Measurements from ENCODE around the gene PTPRN2.

- TF ChIP-seq CTCF (IDR thresholded peaks at IDR 0.05), result no peak
- no peak for TF ChIP-seq TAF1 (IDR thresholded peaks at IDR 0.05; ENCODE audit: borderline replicate concordance, low read depth, low read length)
- TF ChIP-seq, protein P1, sequence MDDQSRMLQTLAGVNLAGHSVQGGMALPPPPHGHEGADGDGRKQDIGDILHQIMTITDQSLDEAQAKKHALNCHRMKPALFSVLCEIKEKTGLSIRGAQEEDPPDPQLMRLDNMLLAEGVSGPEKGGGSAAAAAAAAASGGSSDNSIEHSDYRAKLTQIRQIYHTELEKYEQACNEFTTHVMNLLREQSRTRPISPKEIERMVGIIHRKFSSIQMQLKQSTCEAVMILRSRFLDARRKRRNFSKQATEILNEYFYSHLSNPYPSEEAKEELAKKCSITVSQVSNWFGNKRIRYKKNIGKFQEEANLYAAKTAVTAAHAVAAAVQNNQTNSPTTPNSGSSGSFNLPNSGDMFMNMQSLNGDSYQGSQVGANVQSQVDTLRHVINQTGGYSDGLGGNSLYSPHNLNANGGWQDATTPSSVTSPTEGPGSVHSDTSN (IDR thresholded peaks at IDR 0.05), result no peak
- TF ChIP-seq RCOR1 (IDR thresholded peaks at IDR 0.05; ENCODE audit: low read length), result no peak
- no peak for TF ChIP-seq POLR2AphosphoS5 (IDR thresholded peaks at IDR 0.05; ENCODE audit: low read depth, low read length)
- no peak for TF ChIP-seq EZH2phosphoT487 (IDR thresholded peaks at IDR 0.05; ENCODE audit: borderline replicate concordance, low read depth)
Observed at GRCh38 chr7:157859915-157860314, 727.7 kb downstream of the PTPRN2 start.
